CD4-positive, alpha-beta T cell (primary cell): ENCODE data around the gene CFAP299. TPM values are rescaled to one million over a fixed set of nuclear protein-coding genes. Genes with fewer than 3 reads are reported as not detected.

Source experiments
- ATAC-seq: fragments of 200-7000 bp; cut with Tn5 transposase; one replicate; pipeline ENCODE4 v1.10.0; 2022; ENCODE audit warnings: mild to moderate bottlenecking; ENCODE audit not compliant: poor library complexity
- CTCF ChIA-PET: fragments of 350-600 bp; sonication (Branson Sonifier 250); formaldehyde crosslinking; loops from one replicate; lab custom pipeline; 2021; ENCODE audit warnings: antibody characterized with exemption, inconsistent platforms; lab: Charles Lee
- POLR2A ChIA-PET: fragments of 350-600 bp; sonication (Branson Sonifier 250); formaldehyde crosslinking; loops from one replicate; lab custom pipeline; 2021; ENCODE audit warnings: antibody characterized with exemption, inconsistent platforms; lab: Charles Lee
- DNase-seq, 14 experiments: peaks; one replicate each; pipeline ENCODE4 v3.0.0-alpha.2; 2013 to 2020; ENCODE audit warnings: mixed read lengths in 2 of 14
- H3K27ac ChIP-seq, 2 donors: one replicate each; pipeline versions ENCODE4 v1.5.1 to v1.7.0; 2013; ENCODE audit warnings: low read length in 2 of 2, low read depth in 1 of 2, mild to moderate bottlenecking in 1 of 2
- H3K27me3 ChIP-seq, 2 experiments: 1 replicate in 1 of 2; 2 replicates in 1 of 2; pipeline versions ENCODE4 v1.6.1 to v1.7.0; 2013; ENCODE audit warnings: low read length in 2 of 2, control low read depth in 1 of 2, mild to moderate bottlenecking in 1 of 2, moderate library complexity in 1 of 2; ENCODE audit not compliant: insufficient read depth in 2 of 2, control insufficient read depth in 1 of 2
- H3K36me3 ChIP-seq: one replicate; pipeline ENCODE4 v1.6.1; 2013; ENCODE audit warnings: low read length, control low read depth; ENCODE audit not compliant: insufficient read depth
- H3K4me1 ChIP-seq: one replicate; pipeline ENCODE4 v1.6.1; 2013; ENCODE audit warnings: low read length, control low read depth; ENCODE audit not compliant: insufficient read depth
- H3K4me3 ChIP-seq: one replicate; pipeline ENCODE4 v1.5.1; 2013; ENCODE audit warnings: mild to moderate bottlenecking, low read length, moderate library complexity
- H3K9me3 ChIP-seq, 2 experiments: 1 replicate in 1 of 2; 2 replicates in 1 of 2; pipeline versions ENCODE4 v1.6.1 to v1.7.0; 2013; ENCODE audit warnings: low read length in 2 of 2, mild to moderate bottlenecking in 2 of 2, control low read depth in 1 of 2, moderate library complexity in 1 of 2; ENCODE audit not compliant: control insufficient read depth in 1 of 2, insufficient read depth in 1 of 2
- H3K27ac Mint-ChIP-seq: one replicate; pipeline ENCODE4 v1.8.0; 2020; ENCODE audit warnings: mixed read lengths
- H3K27me3 Mint-ChIP-seq: one replicate; pipeline ENCODE4 v1.8.0; 2021; ENCODE audit warnings: mixed read lengths
- H3K36me3 Mint-ChIP-seq: one replicate; pipeline ENCODE4 v1.8.0; 2021; ENCODE audit warnings: low read depth, mixed read lengths
- H3K4me1 Mint-ChIP-seq: one replicate; pipeline ENCODE4 v1.8.0; 2021; ENCODE audit warnings: low read depth, mixed read lengths
- H3K4me3 Mint-ChIP-seq: one replicate; pipeline ENCODE4 v1.8.0; 2020; ENCODE audit warnings: mild to moderate bottlenecking, mixed read lengths
- H3K9me3 Mint-ChIP-seq: one replicate; pipeline ENCODE4 v1.8.0; 2020; ENCODE audit warnings: mixed read lengths
- CTCF ChIP-seq: fragments of 200-600 bp; IDR thresholded peaks from one replicate; pipeline ENCODE4 v1.8.0; 2022; ENCODE audit warnings: antibody characterized with exemption, mild to moderate bottlenecking
- intact Hi-C, 2 experiments: fragments of 100-400 bp; cut with DNase I in 1 of 2; cut with micrococcal nuclease in 1 of 2; formaldehyde crosslinking; loops; one replicate each; pipeline versions ENCODE4 v1.15.1 to v1.9.0; 2023 to 2025; cut with DNase I, micrococcal nuclease
- total RNA-seq, 174 experiments: library from RNA in 2 of 174; stranded (reverse) in 2 of 174; gene quantifications; one replicate each; pipeline ENCODE4 v1.2.3 and lab custom pipeline; 2021 to 2026

The CFAP299 gene
- total RNA-seq, 2 experiments from 2014 or later = not detected

GRCh38 chr4:80608281-80608980 lies 272.9 kb downstream of the CFAP299 start:
- CTCF ChIA-PET = interaction anchor here (1.3 kb wide), 1 partner anchor 13 kb away, joined by 3 read pairs; no protein-coding TSS in a partner anchor
- intact Hi-C loops = no loop called here
- peaks cover 3% of the 10 kb centered on the region for H3K9me3 Mint-ChIP-seq

GRCh38 chr4:80610199-80610598 lies 274.7 kb downstream of the CFAP299 start:
- Histone ChIP-seq H3K4me3 (no peak overlapping the region), H3K36me3 (no peaks in the 10 kb centered on the region), H3K4me1 (no peaks in the 10 kb centered on the region), H3K27ac (no peak overlapping the region), H3K27me3 (no peaks in the 10 kb centered on the region), H3K9me3 (peaks cover 0 to 3% of the 10 kb centered on the region in 2 experiments)
- CTCF ChIA-PET = no interaction called here
- ATAC-seq (no peak), DNase-seq (no peak)
- no peak for TF ChIP-seq CTCF
- Mint-ChIP-seq H3K4me3 (no peak overlapping the region), H3K27me3 (no peaks in the 10 kb centered on the region), H3K9me3 (peaks cover 3% of the 10 kb centered on the region), H3K27ac (no peak overlapping the region), H3K4me1 (peaks cover 7% of the 10 kb centered on the region), H3K36me3 (no peaks in the 10 kb centered on the region)
- POLR2A ChIA-PET = no interaction called here
- intact Hi-C loops = no loop called here

More at GRCh38 chr4:80608281-80608980, 272.9 kb downstream of the CFAP299 start:
- DNase-seq = no peak
- no peaks in the 10 kb centered on the region for H3K36me3 Mint-ChIP-seq
- no peak overlapping the region for H3K27ac Mint-ChIP-seq
- no peak overlapping the region for H3K4me3 Mint-ChIP-seq
- Histone ChIP-seq H3K4me1 (no peaks in the 10 kb centered on the region), H3K27ac (no peak overlapping the region), H3K9me3 (peaks cover 0 to 3% of the 10 kb centered on the region in 2 experiments), H3K36me3 (no peaks in the 10 kb centered on the region), H3K27me3 (no peaks in the 10 kb centered on the region), H3K4me3 (no peak overlapping the region)
- POLR2A ChIA-PET = no interaction called here
- no peak for TF ChIP-seq CTCF
- H3K27me3 Mint-ChIP-seq = no peaks in the 10 kb centered on the region
- H3K4me1 Mint-ChIP-seq = peaks cover 7% of the 10 kb centered on the region
- ATAC-seq = no peak

- Mint-ChIP-seq H3K4me3 (no peak overlapping the region), H3K36me3 (no peaks in the 10 kb centered on the region), H3K27ac (no peak overlapping the region), H3K9me3 (peaks cover 3% of the 10 kb centered on the region), H3K27me3 (no peaks in the 10 kb centered on the region), H3K4me1 (peaks cover 7% of the 10 kb centered on the region)
- CTCF ChIA-PET = no interaction called here
- intact Hi-C loops = no loop called here
- H3K27me3 ChIP-seq = no peaks in the 10 kb centered on the region
- H3K4me1 ChIP-seq = no peaks in the 10 kb centered on the region
- no peak overlapping the region for H3K4me3 ChIP-seq
- ATAC-seq (no peak), DNase-seq (no peak)
- no peak overlapping the region for H3K27ac ChIP-seq
- POLR2A ChIA-PET = no interaction called here
- H3K9me3 ChIP-seq = peaks cover 0 to 3% of the 10 kb centered on the region in 2 experiments
- no peaks in the 10 kb centered on the region for H3K36me3 ChIP-seq
- TF ChIP-seq CTCF = no peak
Observed at GRCh38 chr4:80610845-80611677, 275.5 kb downstream of the CFAP299 start.
